ENCODE measurements around the gene FCHO2.
"Not testable (repeated sequence)": the region's sequence is repeated elsewhere in the genome, so short reads cannot be mapped to it uniquely, and the experiment has no call there.

The FCHO2 gene

DNA sequence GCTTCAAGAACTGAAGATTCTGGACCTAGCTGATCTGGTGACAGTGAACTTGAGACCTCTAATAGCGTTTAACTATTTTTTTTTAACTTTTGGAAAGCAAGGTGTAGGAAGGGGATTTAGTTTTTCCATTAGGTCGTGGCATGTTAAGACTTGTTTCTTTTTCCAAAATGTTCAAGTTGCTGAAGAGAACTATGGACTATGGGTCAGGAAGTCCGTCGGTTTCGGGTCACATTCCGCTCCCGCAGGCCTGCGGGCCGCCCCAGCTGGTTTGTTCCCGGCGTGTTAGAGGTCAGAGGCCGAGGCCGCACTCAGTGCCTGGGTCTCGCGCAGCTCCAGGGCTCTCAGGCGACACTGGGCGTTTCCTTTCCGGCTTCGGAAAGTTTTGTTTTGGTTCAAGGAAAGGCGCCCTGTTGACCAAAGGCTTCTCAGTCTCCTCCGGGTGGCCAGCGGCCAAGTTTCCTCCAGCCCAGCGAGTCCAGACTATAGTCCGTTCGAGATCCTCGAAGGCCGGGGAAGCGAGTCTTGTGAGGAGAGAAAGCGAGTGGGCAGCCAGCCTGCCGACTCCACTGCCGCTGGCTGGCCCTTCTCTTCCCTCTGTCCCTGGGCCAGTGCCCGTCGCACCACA lies 586 bp upstream of the FCHO2 start:
- no peak for DNase-seq (ENCODE audit: low read depth)

- DNase-seq (ENCODE audit: low read depth) = peak; percentile 46
Measured at GRCh38 chr5:72956324-72957140, 691 bp downstream of the FCHO2 start.

- no peak for DNase-seq (ENCODE audit: low read depth)
Measured at GRCh38 chr5:72957337-72957736, 1.5 kb downstream of the FCHO2 start.

DNA sequence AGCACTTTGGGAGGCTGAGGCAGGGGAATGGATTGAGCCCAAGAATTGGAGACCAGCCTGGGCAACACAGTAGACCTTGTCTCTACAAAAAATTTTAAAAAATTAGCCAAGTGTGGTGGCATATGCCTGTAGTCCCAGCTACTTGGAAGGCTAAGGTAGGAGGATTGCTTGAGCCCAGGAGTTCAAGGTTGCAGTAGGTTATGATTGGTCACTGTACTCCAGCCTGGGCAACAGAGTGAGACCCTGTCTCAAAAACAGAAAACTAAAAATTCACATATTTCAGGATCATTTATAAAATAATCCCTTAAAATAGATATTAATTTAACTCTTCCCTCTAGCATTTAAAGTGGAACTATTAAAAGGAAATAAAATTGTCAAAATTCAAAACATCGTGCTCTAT lies 3.4 kb downstream of the FCHO2 start:
- no peak for DNase-seq (ENCODE audit: low read depth)

GRCh38 chr5:72974481-72974880 lies 18.6 kb downstream of the FCHO2 start:
- DNase-seq (ENCODE audit: low read depth) = not testable (repeated sequence)

DNA sequence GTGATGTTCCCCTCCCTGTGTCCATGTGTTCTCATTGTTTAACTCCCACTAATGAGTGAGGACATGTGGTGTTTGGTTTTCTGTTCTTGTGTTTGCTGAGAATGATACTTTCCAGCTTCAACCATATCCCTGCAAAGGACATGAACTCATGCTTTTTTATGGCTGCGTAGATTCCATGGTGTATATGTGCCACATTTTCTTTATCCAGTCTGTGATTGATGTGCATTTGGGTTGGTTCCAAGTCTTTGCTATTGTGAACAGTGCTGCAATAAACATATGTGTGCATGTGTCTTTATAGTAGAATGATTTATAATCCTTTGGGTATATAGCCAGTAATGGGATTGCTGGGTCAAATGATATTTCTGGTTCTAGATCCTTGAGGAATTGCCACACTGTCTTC lies 21.0 kb downstream of the FCHO2 start:
- not testable (repeated sequence) for DNase-seq (ENCODE audit: low read depth)

GRCh38 chr5:72985719-72986118 lies 29.9 kb downstream of the FCHO2 start:
- DNase-seq (ENCODE audit: low read depth) = no peak

- DNase-seq (ENCODE audit: low read depth) = no peak
Measured at GRCh38 chr5:72988769-72989168, 32.9 kb downstream of the FCHO2 start.

DNA sequence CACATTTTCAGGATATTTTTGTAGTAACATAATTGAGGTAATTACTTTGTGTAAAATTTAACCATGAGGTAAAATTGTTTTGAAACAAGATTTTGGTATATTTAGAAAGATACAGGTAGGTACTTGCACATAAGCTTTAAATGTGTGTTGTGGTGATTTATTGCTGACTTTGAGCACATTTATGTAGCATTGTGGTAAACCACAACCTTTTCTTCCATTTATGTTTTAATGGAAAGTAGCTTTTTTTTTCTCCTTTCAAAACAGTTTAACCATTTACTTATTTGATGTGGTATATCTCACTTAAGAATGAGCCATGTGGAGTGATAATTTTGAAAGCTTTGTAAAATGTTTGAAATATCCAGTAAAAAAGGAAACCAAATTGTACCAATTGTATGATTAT lies 35.6 kb downstream of the FCHO2 start:
- no peak for DNase-seq (ENCODE audit: low read depth)

DNA sequence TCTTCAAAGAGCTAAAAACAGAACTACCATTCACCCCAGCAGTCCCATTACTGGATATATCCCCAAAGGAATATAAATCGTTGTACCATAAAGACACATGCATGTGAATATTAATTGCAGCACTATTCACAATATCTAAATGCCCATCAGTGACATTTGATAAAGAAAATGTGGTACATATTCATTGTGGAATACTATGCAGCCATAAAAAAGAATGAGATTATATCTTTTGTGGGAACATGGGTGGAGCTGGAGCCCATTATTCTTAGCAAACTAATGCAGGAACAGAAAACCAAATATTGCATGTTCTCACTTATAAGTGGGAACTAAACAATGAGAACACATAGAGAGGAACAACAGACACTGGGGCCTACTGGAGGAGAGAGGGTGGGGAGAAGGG lies 38.7 kb downstream of the FCHO2 start:
- no peak for DNase-seq (ENCODE audit: low read depth)

GRCh38 chr5:72996632-72997031 lies 40.8 kb downstream of the FCHO2 start:
- DNase-seq (ENCODE audit: low read depth) = no peak

- no peak for DNase-seq (ENCODE audit: low read depth)
Measured at GRCh38 chr5:72999916-73000315, 44.1 kb downstream of the FCHO2 start.

DNA sequence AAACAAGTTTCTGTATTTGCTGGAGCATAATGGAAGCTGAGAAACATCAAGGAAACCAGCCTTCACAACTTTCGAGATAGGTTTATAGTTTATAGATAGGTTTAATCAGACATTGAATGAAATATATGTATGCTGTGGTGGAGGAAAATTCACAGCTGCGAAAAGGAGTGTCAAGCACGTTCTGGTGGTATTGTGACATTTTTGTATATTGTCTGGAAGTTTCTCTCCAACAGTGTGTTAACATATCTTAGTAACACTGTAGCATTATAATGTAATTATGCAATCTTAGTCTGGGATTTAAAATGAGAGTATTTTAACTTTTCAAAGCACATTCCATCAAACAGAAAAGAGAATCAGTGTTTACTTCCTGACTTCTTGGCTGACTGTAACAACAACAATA lies 50.0 kb downstream of the FCHO2 start:
- DNase-seq (ENCODE audit: low read depth) = no peak

- no peak for DNase-seq (ENCODE audit: low read depth)
Measured at GRCh38 chr5:73007051-73007450, 51.2 kb downstream of the FCHO2 start.

DNA sequence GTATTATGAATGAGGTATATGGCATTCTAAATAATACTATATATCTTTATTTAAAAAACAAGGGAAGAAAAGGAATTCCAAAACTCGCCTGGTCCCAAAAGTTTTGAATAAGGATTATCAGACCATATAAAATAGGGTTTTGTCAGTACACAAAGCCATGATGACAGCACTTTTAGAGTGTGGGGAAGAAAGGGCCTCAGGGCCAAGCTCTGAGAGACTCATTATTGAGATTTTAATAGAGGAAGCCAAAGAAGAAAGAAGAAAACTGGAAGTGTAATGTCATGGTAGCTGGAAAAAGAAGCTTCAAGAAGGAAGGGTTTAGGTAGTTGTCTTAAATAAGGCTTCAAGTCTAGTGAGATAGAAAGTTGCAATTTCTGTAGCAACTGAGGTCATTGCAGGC lies 53.0 kb downstream of the FCHO2 start:
- no peak for DNase-seq (ENCODE audit: low read depth)

DNA sequence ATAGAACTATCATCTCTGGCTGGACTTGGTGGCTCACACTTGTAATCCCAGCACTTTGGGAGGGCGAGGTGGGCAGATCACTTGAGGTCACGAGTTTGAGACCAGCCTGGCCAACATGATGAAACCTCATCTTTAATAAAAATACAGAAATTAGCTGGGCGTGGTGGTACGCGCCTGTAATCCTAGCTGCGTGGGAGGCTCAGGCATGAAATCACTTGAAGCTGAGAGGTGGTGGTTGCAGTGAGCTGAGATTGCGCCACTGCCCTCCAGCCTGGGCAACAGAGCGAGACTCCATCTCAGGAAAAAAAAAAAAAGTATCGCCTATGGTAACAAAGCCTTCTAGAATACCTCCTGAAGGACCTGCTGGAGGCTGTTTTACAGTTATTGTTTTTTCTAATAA lies 55.8 kb downstream of the FCHO2 start:
- DNase-seq (ENCODE audit: low read depth) = not testable (repeated sequence)

- no peak for DNase-seq (ENCODE audit: low read depth)
Measured at GRCh38 chr5:73018892-73019291, 63.1 kb downstream of the FCHO2 start.

GRCh38 chr5:73019766-73020165 lies 63.9 kb downstream of the FCHO2 start:
- DNase-seq (ENCODE audit: low read depth) = no peak

- no peak for DNase-seq (ENCODE audit: low read depth)
Measured at GRCh38 chr5:73022471-73023169, 66.8 kb downstream of the FCHO2 start.

- not testable (repeated sequence) for DNase-seq (ENCODE audit: low read depth)
Measured at GRCh38 chr5:73024946-73025544, 69.2 kb downstream of the FCHO2 start.

DNA sequence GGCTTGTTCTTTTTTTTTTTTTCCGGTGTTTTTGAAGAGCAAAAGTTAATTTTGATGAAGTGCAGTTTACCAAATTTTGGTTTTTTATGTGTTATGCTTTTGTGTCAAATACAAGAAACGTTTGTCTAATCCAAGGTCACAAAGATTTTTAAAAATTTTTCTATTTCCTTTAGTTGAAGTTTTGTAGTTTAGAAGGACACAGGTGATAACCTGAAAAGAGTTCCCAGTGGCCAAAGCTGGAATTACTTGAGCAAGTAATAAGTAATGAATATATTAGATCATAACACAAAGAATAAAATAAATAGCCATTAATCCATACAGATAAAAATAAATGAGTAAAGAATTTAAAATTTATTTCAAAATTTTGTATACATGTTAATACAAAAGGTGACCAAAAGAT lies 71.5 kb downstream of the FCHO2 start:
- no peak for DNase-seq (ENCODE audit: low read depth)

DNA sequence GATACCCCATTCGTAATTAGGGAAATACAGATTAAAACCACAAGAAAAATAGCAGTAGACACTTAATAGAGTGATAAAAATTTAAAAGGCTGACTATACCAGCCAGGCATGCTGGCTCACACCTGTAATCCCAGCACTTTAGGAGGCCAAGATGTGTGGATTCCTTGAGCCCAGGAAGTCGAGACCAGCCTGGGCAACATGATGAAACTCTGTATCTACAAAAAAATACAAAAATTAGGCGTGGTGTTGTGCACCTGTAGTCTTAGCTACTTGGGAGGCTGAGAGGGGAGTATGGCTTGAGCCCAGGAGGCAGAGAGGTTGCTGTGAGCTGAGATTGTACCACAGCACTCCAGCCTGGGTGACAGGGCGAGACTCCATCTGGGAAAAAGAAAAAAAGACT lies 72.0 kb downstream of the FCHO2 start:
- DNase-seq (ENCODE audit: low read depth) = no peak

All from HS-5 (cell line).